HUES48 (cell line): ENCODE results near the gene SMPDL3B.

Experiments
- H3K27ac ChIP-seq: one replicate; pipeline ENCODE4 v1.7.0; 2013; ENCODE audit warnings: low read depth, low read length, inconsistent platforms
- H3K27me3 ChIP-seq: 2 replicates; pipeline ENCODE4 v1.6.1; 2013; ENCODE audit warnings: mild to moderate bottlenecking, low read length; ENCODE audit not compliant: control insufficient read depth, insufficient read depth
- H3K36me3 ChIP-seq: 2 replicates; pipeline ENCODE4 v1.6.1; 2013; ENCODE audit warnings: low read length; ENCODE audit not compliant: control insufficient read depth, insufficient read depth
- H3K4me1 ChIP-seq: 2 replicates; pipeline ENCODE4 v1.6.1; 2013; ENCODE audit warnings: mild to moderate bottlenecking, low read length; ENCODE audit not compliant: control insufficient read depth, insufficient read depth
- H3K4me3 ChIP-seq: 2 replicates; pipeline ENCODE4 v1.5.1; 2013; ENCODE audit warnings: mild to moderate bottlenecking, low read depth, low read length
- H3K9ac ChIP-seq: 2 replicates; pipeline ENCODE4 v1.6.1; 2013; ENCODE audit warnings: mild to moderate bottlenecking, low read depth, low read length, moderate library complexity
- H3K9me3 ChIP-seq: 2 replicates; pipeline ENCODE4 v1.6.1; 2013; ENCODE audit warnings: low read length; ENCODE audit not compliant: control insufficient read depth, insufficient read depth

The SMPDL3B gene

DNA sequence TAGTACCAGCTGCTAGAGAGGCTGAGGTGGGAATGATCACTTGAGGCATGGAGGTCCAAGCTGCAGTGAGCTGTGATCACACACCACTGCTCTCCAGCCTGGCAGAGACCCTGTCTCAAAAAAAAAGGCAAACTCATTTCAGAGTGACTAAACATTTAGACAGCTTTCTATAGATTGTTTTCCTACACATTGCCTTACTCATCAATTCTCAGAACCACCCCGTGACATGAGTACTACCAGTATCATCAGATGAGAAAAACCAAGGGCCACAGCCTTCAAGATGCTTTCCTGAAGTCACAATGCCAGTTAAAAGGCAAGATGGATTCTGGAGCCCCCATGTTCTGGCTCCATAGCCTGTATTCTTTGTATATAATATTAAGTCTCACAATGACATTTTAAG, 22.4 kb upstream of the SMPDL3B start:
- Histone ChIP-seq H3K36me3 (peaks cover 54% of the 10 kb centered on the region), H3K4me3 (no peak overlapping the region), H3K9me3 (peaks cover 6% of the 10 kb centered on the region), H3K27ac (no peak overlapping the region), H3K4me1 (no peaks in the 10 kb centered on the region), H3K27me3 (peaks cover 9% of the 10 kb centered on the region), H3K9ac (no peak overlapping the region)

DNA sequence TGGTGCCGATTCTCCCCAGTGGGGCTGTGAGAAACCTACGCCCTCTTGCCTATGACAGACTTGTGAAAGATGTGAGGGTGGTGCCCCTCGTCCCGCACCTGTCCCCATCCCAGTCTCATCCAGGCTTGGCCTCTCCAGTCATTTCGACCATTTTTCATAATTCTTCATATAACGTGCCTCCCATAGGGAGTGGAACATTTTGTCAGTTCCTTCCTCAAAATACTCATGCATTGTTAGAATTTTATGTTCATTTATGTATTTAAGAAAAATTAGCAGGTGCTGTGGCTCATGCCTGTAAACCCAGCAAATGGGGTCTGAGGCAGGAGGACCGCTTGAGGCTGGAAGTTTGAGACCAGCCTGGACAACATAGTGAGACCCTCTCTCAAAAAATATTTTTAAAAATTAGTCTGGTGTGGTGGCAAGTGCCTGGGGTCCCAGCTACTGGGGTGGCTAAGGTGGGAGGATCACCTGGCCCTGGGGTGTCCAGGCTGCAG, 19.7 kb upstream of the SMPDL3B start:
- Histone ChIP-seq H3K9me3 (peaks cover 6% of the 10 kb centered on the region), H3K4me1 (no peaks in the 10 kb centered on the region), H3K27ac (no peak overlapping the region), H3K4me3 (0 out of 2 replicates have a peak overlapping the region, but pooled peaks have one; percentile 20), H3K9ac (no peak overlapping the region), H3K36me3 (peaks cover 27% of the 10 kb centered on the region), H3K27me3 (peaks cover 18% of the 10 kb centered on the region)

DNA sequence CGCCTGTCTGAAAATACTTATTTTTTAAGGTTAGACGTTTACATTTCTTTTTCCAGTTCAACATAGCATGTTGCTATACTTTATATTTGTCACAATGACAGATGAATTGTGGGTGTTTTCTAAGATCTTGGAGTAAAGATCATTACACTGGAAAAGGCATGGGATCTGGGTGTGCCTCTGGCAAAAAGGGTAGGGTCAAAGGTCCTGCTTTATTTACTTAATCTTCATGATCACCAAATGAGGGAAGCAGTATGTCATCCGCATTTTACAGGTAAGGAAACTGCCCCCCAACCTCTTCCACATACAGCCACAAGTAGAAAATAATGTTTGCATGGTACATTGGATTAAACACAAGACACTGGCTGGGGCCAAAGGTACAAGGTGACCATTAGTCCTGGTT, 12.5 kb upstream of the SMPDL3B start:
- Histone ChIP-seq H3K27me3 (peaks cover 10% of the 10 kb centered on the region; the same call in 1 of the 2 replicates), H3K4me3 (no peak overlapping the region), H3K27ac (no peak overlapping the region), H3K36me3 (no peaks in the 10 kb centered on the region), H3K9me3 (no peaks in the 10 kb centered on the region), H3K4me1 (no peaks in the 10 kb centered on the region), H3K9ac (no peak overlapping the region)

DNA sequence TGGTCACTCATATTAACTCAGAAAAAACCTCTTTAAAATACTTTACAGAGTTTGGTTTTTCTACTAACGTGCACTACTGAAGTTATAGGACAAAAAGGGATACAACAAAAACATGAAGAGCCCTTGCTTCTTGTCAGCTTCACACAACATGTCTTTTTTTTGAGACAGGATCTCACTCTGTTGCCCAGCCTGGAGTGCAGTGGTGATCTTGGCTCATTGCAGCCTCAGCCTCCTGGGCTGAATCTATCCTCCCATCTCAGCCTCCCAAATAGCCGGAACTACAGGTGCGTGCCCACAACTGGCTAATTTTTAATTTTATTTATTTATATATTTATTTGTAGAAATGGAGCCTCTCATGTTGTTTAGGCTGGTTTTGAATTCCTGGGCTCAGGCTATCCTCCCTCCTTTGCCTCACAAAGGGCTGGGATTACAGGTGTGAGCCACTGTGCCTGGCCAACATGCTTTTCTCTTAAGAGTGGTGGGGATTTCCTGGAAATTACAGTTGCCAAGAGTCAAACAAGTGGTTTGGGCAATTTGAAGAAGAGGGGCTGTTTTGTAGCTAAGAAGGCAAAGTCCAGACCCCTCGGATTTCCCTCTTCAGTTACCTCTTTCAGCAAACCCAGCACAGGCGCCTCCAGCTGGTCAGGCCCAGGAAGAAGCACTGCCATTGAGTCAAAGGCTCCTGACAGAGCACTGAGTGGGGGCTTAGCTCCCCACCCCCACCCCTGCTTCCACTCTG, 6.4 kb upstream of the SMPDL3B start:
- Histone ChIP-seq H3K27ac (peak overlapping the region; percentile 64), H3K4me1 (peaks cover 7% of the 10 kb centered on the region), H3K36me3 (no peaks in the 10 kb centered on the region), H3K4me3 (no peak overlapping the region), H3K27me3 (no peaks in the 10 kb centered on the region), H3K9me3 (no peaks in the 10 kb centered on the region), H3K9ac (no peak overlapping the region)

DNA sequence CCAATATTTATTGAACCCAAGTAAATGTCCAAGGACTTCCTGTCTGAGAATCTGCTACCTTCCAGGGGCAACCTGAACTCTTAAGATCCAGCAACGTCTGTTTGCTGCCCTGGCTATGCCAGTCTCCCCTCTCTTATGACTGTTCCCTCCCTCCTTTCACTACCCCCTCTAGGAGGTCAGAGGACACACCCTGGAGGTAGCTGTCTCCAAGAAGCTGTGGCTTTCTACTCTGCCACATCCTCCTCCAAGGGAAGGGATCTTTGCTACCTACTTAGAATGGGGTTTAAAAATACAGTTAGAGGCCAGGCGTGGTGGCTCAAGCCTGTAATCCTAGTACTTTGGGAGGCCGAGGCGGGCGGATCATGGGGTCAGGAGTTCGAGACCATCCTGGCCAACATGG, 3.6 kb upstream of the SMPDL3B start:
- Histone ChIP-seq H3K27me3 (no peaks in the 10 kb centered on the region), H3K9ac (no peak overlapping the region), H3K36me3 (no peaks in the 10 kb centered on the region), H3K4me1 (peaks cover 7% of the 10 kb centered on the region), H3K27ac (no peak overlapping the region), H3K9me3 (no peaks in the 10 kb centered on the region), H3K4me3 (no peak overlapping the region)

DNA sequence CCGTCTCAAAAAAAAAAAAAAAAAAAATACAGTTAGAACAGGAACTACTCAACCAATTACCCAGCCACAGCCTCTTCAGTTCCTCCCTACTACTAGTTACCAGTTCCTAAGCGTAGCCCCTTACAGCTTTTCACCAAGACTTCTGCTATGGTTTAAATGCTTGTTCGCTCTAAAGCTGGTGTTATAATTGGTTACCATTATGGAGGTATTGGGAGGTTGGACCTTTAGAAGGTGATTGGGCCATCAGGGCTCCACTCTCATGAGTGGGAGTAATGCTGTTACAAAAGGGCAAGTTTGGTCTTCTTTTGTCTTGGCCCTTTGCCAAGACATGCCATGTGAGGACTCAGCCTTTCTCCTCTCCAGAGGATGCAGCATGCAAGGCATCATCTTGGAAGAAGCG, 3.0 kb upstream of the SMPDL3B start:
- Histone ChIP-seq H3K36me3 (no peaks in the 10 kb centered on the region), H3K9ac (no peak overlapping the region), H3K27me3 (no peaks in the 10 kb centered on the region), H3K27ac (no peak overlapping the region), H3K4me1 (peaks cover 7% of the 10 kb centered on the region), H3K4me3 (no peak overlapping the region), H3K9me3 (no peaks in the 10 kb centered on the region)

DNA sequence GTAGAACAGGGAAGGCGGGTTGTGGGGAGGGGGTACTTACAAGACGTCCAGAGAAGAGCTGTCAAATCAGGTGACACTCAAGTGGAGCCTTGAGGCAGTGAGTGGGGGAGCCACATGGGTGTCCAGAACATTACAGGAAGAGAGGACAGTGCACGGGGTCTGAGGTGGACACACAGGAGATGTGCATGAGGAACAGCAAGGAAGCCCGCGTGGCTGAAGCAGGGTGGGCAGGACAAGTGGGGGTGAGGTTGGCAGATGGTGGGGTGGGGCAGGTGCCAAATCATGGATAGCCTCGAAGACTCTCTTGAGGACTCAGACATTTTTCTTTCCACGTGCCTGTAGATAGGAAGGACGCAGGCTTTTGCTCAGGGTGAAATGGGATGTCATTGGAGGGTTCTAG, 921 bp downstream of the SMPDL3B start:
- no peaks in the 10 kb centered on the region for H3K9me3 ChIP-seq
- peaks cover 28% of the 10 kb centered on the region for H3K4me1 ChIP-seq
- no peak overlapping the region for H3K27ac ChIP-seq
- H3K4me3 ChIP-seq: peak overlapping the region; percentile 69
- peaks cover 6% of the 10 kb centered on the region for H3K36me3 ChIP-seq
- H3K9ac ChIP-seq: peak overlapping the region; percentile 67
- no peaks in the 10 kb centered on the region for H3K27me3 ChIP-seq

DNA sequence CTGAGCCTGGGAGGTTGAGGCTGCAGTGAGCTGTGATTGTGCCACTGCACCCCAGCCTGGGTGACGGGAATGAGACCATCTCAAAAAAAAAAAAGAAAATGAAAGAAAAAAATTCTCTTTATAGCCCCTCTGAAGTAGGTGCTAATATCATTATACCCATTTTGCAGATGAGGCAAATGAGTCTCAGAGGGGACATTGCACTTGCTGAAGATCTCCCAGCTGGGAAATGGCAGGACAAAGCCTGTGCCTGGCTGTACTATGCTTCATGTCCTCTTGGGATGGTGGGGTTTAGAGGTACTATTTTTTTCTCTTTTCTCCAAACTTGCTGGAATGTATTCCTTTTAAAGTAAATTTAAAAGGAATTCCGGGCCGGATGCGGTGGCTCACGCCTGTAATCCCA, 1.6 kb downstream of the SMPDL3B start:
- Histone ChIP-seq H3K4me1 (peaks cover 28% of the 10 kb centered on the region), H3K36me3 (peaks cover 9% of the 10 kb centered on the region), H3K27me3 (no peaks in the 10 kb centered on the region), H3K27ac (peak overlapping the region; percentile 94), H3K4me3 (peak overlapping the region; percentile 69; the same call in 1 of the 2 replicates), H3K9me3 (no peaks in the 10 kb centered on the region), H3K9ac (no peak overlapping the region)

DNA sequence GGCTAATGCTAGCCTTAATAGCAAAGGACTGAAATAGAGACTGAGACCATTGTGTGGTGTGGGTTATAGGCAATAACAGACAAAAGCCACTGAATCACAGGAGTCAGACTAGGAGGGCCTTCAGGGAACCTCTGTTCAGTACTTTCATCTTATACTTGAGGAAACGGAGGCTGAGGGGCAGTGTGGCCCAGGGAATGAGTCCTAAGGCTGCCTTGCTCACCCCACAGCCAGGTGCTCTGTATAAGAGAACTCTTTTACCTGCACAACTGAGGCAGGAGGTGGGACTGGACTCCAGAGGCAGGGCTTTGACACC, 2.7 kb downstream of the SMPDL3B start:
- peaks cover 20% of the 10 kb centered on the region for H3K36me3 ChIP-seq
- peak overlapping the region; percentile 69; the same call in 1 of the 2 replicates for H3K4me3 ChIP-seq
- peak overlapping the region; percentile 94 for H3K27ac ChIP-seq
- no peaks in the 10 kb centered on the region for H3K9me3 ChIP-seq
- H3K27me3 ChIP-seq: no peaks in the 10 kb centered on the region
- peaks cover 23% of the 10 kb centered on the region for H3K4me1 ChIP-seq
- H3K9ac ChIP-seq: peak overlapping the region; percentile 7; the same call in 1 of the 2 replicates

DNA sequence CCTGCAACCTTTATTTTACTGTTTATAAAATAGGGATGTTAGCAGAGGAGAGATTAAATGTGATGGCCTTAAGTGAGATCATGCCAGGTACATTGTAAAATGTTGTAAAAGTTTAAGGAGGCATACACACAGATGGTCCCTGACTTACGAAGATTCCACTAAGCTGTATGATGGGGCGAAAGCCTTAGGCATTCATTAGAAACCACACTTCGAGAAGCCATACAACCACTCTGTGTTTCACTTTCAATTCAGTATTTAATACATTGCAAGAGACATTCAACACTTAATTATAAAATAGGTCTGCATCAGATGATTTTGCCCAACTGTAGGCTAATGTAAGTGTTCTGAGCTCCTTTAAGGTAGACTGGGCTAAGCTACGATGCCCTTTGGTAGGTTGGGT, 3.7 kb downstream of the SMPDL3B start:
- Histone ChIP-seq H3K9ac (no peak overlapping the region), H3K4me3 (no peak overlapping the region), H3K4me1 (peaks cover 21% of the 10 kb centered on the region), H3K36me3 (peaks cover 28% of the 10 kb centered on the region), H3K27ac (peak overlapping the region; percentile 94), H3K27me3 (no peaks in the 10 kb centered on the region), H3K9me3 (no peaks in the 10 kb centered on the region)

DNA sequence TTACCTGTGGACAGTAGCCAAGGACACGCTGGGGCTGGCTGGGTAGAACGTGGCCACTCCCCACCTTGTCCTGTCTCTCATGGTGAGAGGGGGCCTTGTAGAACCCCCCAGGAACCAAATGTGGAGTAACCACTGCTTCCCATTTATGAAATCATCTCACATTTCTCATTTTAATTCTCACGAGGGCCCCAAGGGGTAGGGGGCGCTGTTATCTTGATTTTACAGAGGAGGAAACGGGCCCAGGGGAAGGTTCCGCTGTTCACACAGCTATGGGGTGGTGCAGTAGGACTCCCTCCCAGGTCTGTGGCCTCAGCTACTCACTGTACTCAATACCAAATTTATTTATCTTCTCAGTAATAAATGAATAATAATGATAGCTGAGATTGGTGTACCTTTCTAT, 5.5 kb downstream of the SMPDL3B start:
- Histone ChIP-seq H3K9me3 (no peaks in the 10 kb centered on the region), H3K36me3 (peaks cover 39% of the 10 kb centered on the region), H3K27me3 (no peaks in the 10 kb centered on the region), H3K27ac (no peak overlapping the region), H3K4me3 (no peak overlapping the region), H3K9ac (no peak overlapping the region), H3K4me1 (peaks cover 21% of the 10 kb centered on the region)
